GM12878 (cell line): ENCODE results near the gene NSMCE1. TPM values are rescaled to one million over a fixed set of nuclear protein-coding genes. Genes with fewer than 3 reads are reported as not detected.
A peak's percentile ranks its signal among the peaks of the same experiment; 100 is the strongest.

Experiments
- ATAC-seq: fragments of 200-7000 bp; cut with Tn5 transposase; 3 replicates; pipeline ENCODE4 v1.9.1; 2020; ENCODE audit warnings: mild to moderate bottlenecking, moderate library complexity
- BruUV-seq: library from RNA; stranded (reverse); fragments of 400-500 nt; replicated peaks from 2 replicates; lab custom pipeline; 2021; lab: Mats Ljungman, UMichigan
- CTCF ChIA-PET: fragments of 300-600 bp; sonication (Branson Sonifier 250); formaldehyde crosslinking; extraction: SDS; loops from one replicate; lab custom pipeline; 2021; ENCODE audit warnings: inconsistent platforms; lab: Yijun Ruan, JAX
- POLR2A ChIA-PET: fragments of 350-600 bp; formaldehyde crosslinking; extraction: SDS; loops from one replicate; lab custom pipeline; 2021; ENCODE audit warnings: inconsistent platforms; lab: Charles Lee
- RAD21 ChIA-PET: fragments of 300-600 bp; sonication (Branson Sonifier 250); formaldehyde crosslinking; loops from one replicate; lab custom pipeline; 2023; ENCODE audit warnings: antibody characterized with exemption; ENCODE audit not compliant: unreplicated experiment; lab: Charles Lee
- SMC1A ChIA-PET: fragments of 300-600 bp; sonication (Branson Sonifier 250); formaldehyde crosslinking; loops from one replicate; lab custom pipeline; 2023; ENCODE audit not compliant: unreplicated experiment, uncharacterized antibody; lab: Charles Lee
- DNase-seq: peaks from one replicate; pipeline ENCODE4 v3.0.0-alpha.2; 2011; ENCODE audit warnings: low read depth, low spot score
- FAIRE-seq: peaks from 3 replicates; lab custom pipeline; 2011; peaks lifted over from hg19 to GRCh38; lab: Jason Lieb, UNC
- H2AFZ ChIP-seq: 2 replicates; pipeline ENCODE4 v1.6.0; 2011; ENCODE audit warnings: low read depth, low read length, control low read depth; ENCODE audit not compliant: control insufficient read depth
- H3K27ac ChIP-seq: 2 replicates; pipeline ENCODE4 v1.5.1; 2011; ENCODE audit warnings: control low read depth; ENCODE audit not compliant: control insufficient read depth, insufficient read depth
- H3K27me3 ChIP-seq, 2 experiments: replicated peaks in 1 of 2; 2 replicates each; pipeline versions ENCODE4 v1.6.0 to v1.6.1; 2011; ENCODE audit warnings: low read length in 1 of 2; ENCODE audit not compliant: control insufficient read depth in 2 of 2, insufficient read depth in 2 of 2
- H3K36me3 ChIP-seq, 2 experiments: 2 replicates each; pipeline ENCODE4 v1.5.1; 2011; ENCODE audit warnings: low read length in 1 of 2; ENCODE audit not compliant: control insufficient read depth in 2 of 2, insufficient read depth in 2 of 2
- H3K4me1 ChIP-seq: 2 replicates; pipeline ENCODE4 v1.6.1; 2011; ENCODE audit warnings: mild to moderate bottlenecking, low read length, moderate library complexity, mixed read lengths; ENCODE audit not compliant: control insufficient read depth, insufficient read depth
- H3K4me2 ChIP-seq: 2 replicates; pipeline ENCODE4 v1.6.0; 2011; ENCODE audit warnings: control low read depth; ENCODE audit not compliant: control insufficient read depth, insufficient read depth
- H3K4me3 ChIP-seq: fragments of 200-600 bp; sonication (generic); 2 replicates; pipeline ENCODE4 v1.5.1; 2016
- H3K79me2 ChIP-seq: 2 replicates; pipeline ENCODE4 v1.6.0; 2011; ENCODE audit warnings: low read length; ENCODE audit not compliant: control insufficient read depth, insufficient read depth
- H3K9ac ChIP-seq: 2 replicates; pipeline ENCODE4 v1.8.0; 2011; ENCODE audit warnings: low read length, control low read depth, mixed read lengths; ENCODE audit not compliant: control insufficient read depth, insufficient read depth
- H3K9me3 ChIP-seq: replicated peaks from 3 replicates; pipeline ENCODE4 v1.5.1; 2011; ENCODE audit warnings: mild to moderate bottlenecking, low read length; ENCODE audit not compliant: control insufficient read depth, insufficient read depth
- H4K20me1 ChIP-seq: 2 replicates; pipeline ENCODE4 v1.6.0; 2011; ENCODE audit not compliant: control insufficient read depth, insufficient read depth
- ASH2L ChIP-seq: fragments of 300-600, 200-600 bp; sonication (generic); IDR thresholded peaks from 2 replicates; pipeline ENCODE4 v1.6.1; 2017; ENCODE audit warnings: low read depth, mild to moderate bottlenecking, borderline replicate concordance
- BCLAF1 ChIP-seq: fragments of 450-650 bp; IDR thresholded peaks from 2 replicates; pipeline ENCODE4 v1.6.1; 2017; ENCODE audit warnings: antibody characterized with exemption, mild to moderate bottlenecking, moderate library complexity
- MLLT1 ChIP-seq: fragments of 450-650 bp; IDR thresholded peaks from 2 replicates; pipeline ENCODE4 v1.6.1; 2016; ENCODE audit warnings: mild to moderate bottlenecking
- NRF1 ChIP-seq: conservative IDR thresholded peaks from 2 replicates; pipeline ENCODE4 v1.6.1; 2011; ENCODE audit warnings: mild to moderate bottlenecking, low read depth, low read length, improper control_type of control experiment
- SMC3 ChIP-seq: IDR thresholded peaks from 2 replicates; pipeline ENCODE4 v1.6.1; 2011; ENCODE audit warnings: low read length, improper control_type of control experiment, borderline replicate concordance
- ZNF622 ChIP-seq: fragments of 450-650 bp; IDR thresholded peaks from 2 replicates; pipeline ENCODE4 v1.6.1; 2017; ENCODE audit warnings: mild to moderate bottlenecking, inconsistent platforms
- WGBS: methylation state at CpG from one replicate; pipeline ENCODE4 v1.1.6; 2016; ENCODE audit warnings: low lambda C conversion rate; ENCODE audit not compliant: insufficient replicate concordance, insufficient coverage; ENCODE audit errors: missing lambda C conversion rate; 5-methylcytosine and 5-hydroxymethylcytosine counted together
- in situ Hi-C: fragments of 300-500 bp; cut with MboI; formaldehyde crosslinking; loops from 9 replicates; pipeline ENCODE4 v1.14.3; 2018; ENCODE audit warnings: mixed read lengths
- intact Hi-C: fragments of 100-400 bp; cut with micrococcal nuclease; formaldehyde crosslinking; loops from one replicate; pipeline ENCODE4 v1.14.2; 2022; ENCODE audit not compliant: unreplicated experiment
- polyA plus RNA-seq, 11 experiments: library from polyadenylated mRNA; depleted of rRNA in 4 of 11; unstranded in 6 of 11; stranded (reverse) in 5 of 11; fragments of >200 nt; fragmentation: Nextera tagmentation in 4 of 11; fragmentation: Illumina TruSeq in 1 of 11; extraction: Ambion mirVana in 4 of 11; extraction: Trizol in 1 of 11; gene quantifications; 1 replicate in 1 of 11; 2 replicates in 10 of 11; pipeline versions ENCODE4 v1.2.1 to v1.2.3, GENCODE V29; 2011 to 2016; ENCODE audit warnings: inconsistent platforms in 2 of 11, missing spikeins in 2 of 11, low read depth in 1 of 11
- total RNA-seq, 4 experiments: library from RNA; depleted of rRNA in 3 of 4; stranded (reverse); fragments of >200 nt in 3 of 4; fragmentation: Illumina TruSeq in 1 of 4; extraction: Trizol in 1 of 4; gene quantifications; 2 replicates each; pipeline versions ENCODE4 v1.2.1 to v1.2.3, GENCODE V29; 2013 to 2021

The NSMCE1 gene
- total and polyA plus RNA-seq, 10 of the 15 experiments (the other 5 are each of a cell fraction or from before 2014, with no cell fraction given) = 54.0 to 214 (median 71.4) TPM

DNA sequence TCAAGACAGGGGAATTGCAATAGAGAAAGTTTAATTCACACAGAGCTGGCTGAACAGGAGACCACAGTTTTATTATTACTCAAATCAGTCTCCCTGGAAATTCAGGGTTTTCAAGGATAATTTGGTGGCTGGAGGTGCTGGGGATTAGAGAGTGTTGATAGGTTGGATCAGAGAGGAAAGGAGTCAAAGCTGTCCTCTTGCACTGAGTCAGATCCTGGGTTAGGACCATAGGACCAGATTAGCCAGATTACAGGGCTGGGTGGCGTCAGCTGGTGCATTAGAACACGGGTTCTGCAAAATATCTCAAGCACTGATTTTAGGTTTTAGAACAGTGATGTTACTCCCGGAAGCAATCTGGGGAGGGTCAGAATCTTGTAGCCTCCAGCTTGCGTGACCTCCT, 1.8 kb upstream of the NSMCE1 start (continued):
- TF ChIP-seq ZNF622 (no peak), SMC3 (no peak), BCLAF1 (no peak), ASH2L (no peak)

DNA sequence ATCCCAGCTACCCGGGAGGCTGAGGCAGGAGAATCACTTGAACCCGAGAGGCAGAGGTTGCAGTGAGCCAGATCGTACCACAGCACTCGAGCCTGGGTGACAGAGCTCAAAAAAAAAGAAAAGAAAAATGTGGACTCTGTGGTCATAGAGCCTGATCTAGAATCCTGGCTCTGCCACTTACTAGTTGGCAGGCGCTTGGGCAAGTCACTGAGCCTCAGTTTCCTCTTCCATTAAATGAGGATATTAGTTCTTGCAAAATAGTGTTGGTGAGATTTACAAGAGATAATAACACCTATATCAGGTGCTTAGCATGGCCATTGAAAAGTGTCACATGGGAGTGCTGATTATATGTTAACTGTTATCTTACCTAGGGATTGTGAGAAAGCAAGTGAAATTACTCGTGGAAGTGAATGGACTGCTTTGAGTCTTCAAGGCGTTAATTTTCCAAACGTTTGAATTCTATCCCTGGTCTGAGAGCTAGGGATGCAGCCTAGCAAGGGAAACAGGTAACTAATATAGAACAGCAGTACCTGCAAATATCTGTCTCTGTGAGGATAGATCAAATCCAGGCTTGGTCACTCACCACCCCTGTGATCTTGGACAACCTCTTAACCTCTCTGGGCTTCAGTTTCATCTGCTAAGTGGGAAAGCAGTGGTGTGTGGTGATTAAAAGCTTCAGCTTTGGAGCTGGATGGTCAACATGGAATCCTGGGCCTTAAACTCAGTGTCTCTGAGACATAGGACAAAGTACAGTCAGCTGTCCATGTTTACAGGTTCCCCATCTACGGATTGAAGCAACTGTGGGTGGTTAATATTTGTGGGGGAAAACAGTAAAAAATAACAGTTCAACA, 953 bp upstream of the NSMCE1 start:
- 71% methylated on average over 9 of the region's 9 CpGs for WGBS
- RAD21 ChIA-PET = interaction anchor here (1.0 to 8.9 kb wide), 12 partner anchors 10 to 181 kb away, joined by 3 to 105 read pairs (median 4); partner anchors contain the start of genes IL21R and KDM8
- SMC1A ChIA-PET = interaction anchor here (1.3 to 12.4 kb wide), 8 partner anchors 12 to 129 kb away, joined by 3 to 178 read pairs (median 6); partner anchors contain the start of gene KDM8
- intact Hi-C loops = loop anchor here (5.0 kb wide), 1 partner anchor 48 kb away; no protein-coding TSS in a partner anchor
- Histone ChIP-seq H3K9me3 (no peaks in the 10 kb centered on the region), H3K27me3 (no peaks in the 10 kb centered on the region), H4K20me1 (no peaks in the 10 kb centered on the region), H3K79me2 (peaks cover 7% of the 10 kb centered on the region), H3K4me3 (peak overlapping the region; percentile 81), H3K4me1 (peaks cover 12% of the 10 kb centered on the region), H3K27ac (peak overlapping the region; percentile 79), H3K4me2 (peak overlapping the region; percentile 84), H3K36me3 (no peaks in the 10 kb centered on the region)
- POLR2A ChIA-PET = interaction anchor here (1.0 to 2.4 kb wide), 11 partner anchors 9 to 135 kb away, joined by 3 to 14 read pairs (median 5); partner anchors contain the start of gene KDM8
- no peak for ATAC-seq
- no peak for DNase-seq
- CTCF ChIA-PET = interaction anchor here (1.1 to 10.7 kb wide), 10 partner anchors 8 to 138 kb away, joined by 3 to 121 read pairs (median 3); no protein-coding TSS in a partner anchor
- FAIRE-seq = no peak
- TF ChIP-seq MLLT1 (0 out of 2 replicates have a peak, but pooled peaks have one; percentile 31), NRF1 (no peak)
- TF ChIP-seq, all 136 proteins: peak for 1
- Histone ChIP-seq H2AFZ (no peak overlapping the region), H3K9ac (peak overlapping the region; percentile 76)
- no TSS peak for BruUV-seq
- in situ Hi-C loops = no loop called here
